AML-193 (cell line): Measurements from ENCODE around the gene PLXNB2.
"Not testable (repeated sequence)": the region's sequence is repeated elsewhere in the genome, so short reads cannot be mapped to it uniquely, and the experiment has no call there.

Experiments
- DNase-seq, 2 experiments: peaks; one replicate each; lab custom pipeline; 2025; lab: John Stamatoyannopoulos, UW

The PLXNB2 gene

GRCh38 chr22:50278956-50279619, 28.4 kb downstream of the PLXNB2 start:
- no peak for DNase-seq

- DNase-seq = no peak
Measured at GRCh38 chr22:50278461-50278860, 29.0 kb downstream of the PLXNB2 start.

GRCh38 chr22:50277761-50278160, 29.7 kb downstream of the PLXNB2 start:
- no peak for DNase-seq

- DNase-seq = peak in 1 of 2 experiments; percentile 5
Measured at GRCh38 chr22:50276143-50276542, 31.3 kb downstream of the PLXNB2 start.

- DNase-seq = no peak
Measured at GRCh38 chr22:50275181-50276055, 32.0 kb downstream of the PLXNB2 start.

- no peak for DNase-seq
Measured at GRCh38 chr22:50274771-50275170, 32.7 kb downstream of the PLXNB2 start.

- DNase-seq = peak; percentile 55 to 61
Measured at GRCh38 chr22:50274311-50274710, 33.1 kb downstream of the PLXNB2 start.

GRCh38 chr22:50273781-50274180, 33.7 kb downstream of the PLXNB2 start:
- DNase-seq = not testable (repeated sequence)

- not testable (repeated sequence) for DNase-seq
Measured at GRCh38 chr22:50273352-50273751, 34.1 kb downstream of the PLXNB2 start.

- no peak for DNase-seq
Measured at GRCh38 chr22:50272044-50272802, 35.2 kb downstream of the PLXNB2 start.

GRCh38 chr22:50271519-50271970, 35.9 kb downstream of the PLXNB2 start:
- no peak for DNase-seq

GRCh38 chr22:50270666-50271394, 36.6 kb downstream of the PLXNB2 start:
- peak; percentile 26 to 56 for DNase-seq

- DNase-seq = no peak
Measured at GRCh38 chr22:50269970-50270665, 37.3 kb downstream of the PLXNB2 start, which contains the start of gene MAPK11. MAPK11 (minus strand) TSS chr22:50270380; CDS start chr22:50270292, 88 bp downstream.

GRCh38 chr22:50269573-50269969, 37.9 kb downstream of the PLXNB2 start:
- DNase-seq = no peak

GRCh38 chr22:50268655-50269113, 38.8 kb downstream of the PLXNB2 start:
- no peak for DNase-seq

GRCh38 chr22:50267591-50268390, 39.7 kb downstream of the PLXNB2 start:
- no peak for DNase-seq

- DNase-seq = no peak
Measured at GRCh38 chr22:50266994-50267393, 40.5 kb downstream of the PLXNB2 start.

- no peak for DNase-seq
Measured at GRCh38 chr22:50264946-50265669, 42.3 kb downstream of the PLXNB2 start.

GRCh38 chr22:50264104-50264745, 43.2 kb downstream of the PLXNB2 start:
- no peak for DNase-seq
